Measurements from ENCODE around the gene CERS6. TPM values are rescaled to one million over a fixed set of nuclear protein-coding genes. Genes with fewer than 3 reads are reported as not detected.

The CERS6 gene
- total and polyA plus RNA-seq, 8 donors, result 18.8 to 24.5 (median 22.1) TPM

- Histone ChIP-seq H3K9me3 (no peaks in the 10 kb centered on the region), H3K27ac (no peak overlapping the region), H3K4me3 (no peak overlapping the region), H3K27me3 (no peaks in the 10 kb centered on the region), H3K36me3 (no peaks in the 10 kb centered on the region), H3K4me1 (no peaks in the 10 kb centered on the region)
- no peak for DNase-seq
- intact Hi-C loops (cut with DNase I), result no loop called here
- ATAC-seq, result no peak
- no peak for TF ChIP-seq CTCF (IDR thresholded peaks at IDR 0.05)
Measured at GRCh38 chr2:168666339-168666738, 210.3 kb downstream of the CERS6 start.

GRCh38 chr2:168667156-168667555, 211.1 kb downstream of the CERS6 start:
- intact Hi-C loops (cut with DNase I), result no loop called here
- H3K27ac ChIP-seq, result no peak overlapping the region
- no peaks in the 10 kb centered on the region for H3K36me3 ChIP-seq
- ATAC-seq (no peak), DNase-seq (no peak)
- no peak for TF ChIP-seq CTCF (IDR thresholded peaks at IDR 0.05)
- H3K9me3 ChIP-seq, result no peaks in the 10 kb centered on the region
- no peaks in the 10 kb centered on the region for H3K27me3 ChIP-seq
- no peak overlapping the region for H3K4me3 ChIP-seq
- H3K4me1 ChIP-seq, result no peaks in the 10 kb centered on the region

GRCh38 chr2:168669151-168669550, 213.1 kb downstream of the CERS6 start:
- H3K4me3 ChIP-seq, result no peak overlapping the region
- H3K36me3 ChIP-seq, result no peaks in the 10 kb centered on the region
- H3K9me3 ChIP-seq, result no peaks in the 10 kb centered on the region
- H3K4me1 ChIP-seq, result no peaks in the 10 kb centered on the region
- H3K27me3 ChIP-seq, result no peaks in the 10 kb centered on the region
- TF ChIP-seq CTCF (IDR thresholded peaks at IDR 0.05), result no peak
- no peak for DNase-seq
- no peak overlapping the region for H3K27ac ChIP-seq
- intact Hi-C loops (cut with DNase I), result no loop called here
- no peak for ATAC-seq

GRCh38 chr2:168670478-168670877, 214.4 kb downstream of the CERS6 start:
- H3K4me3 ChIP-seq, result no peak overlapping the region
- TF ChIP-seq CTCF (IDR thresholded peaks at IDR 0.05), result no peak

GRCh38 chr2:168671932-168672331, 215.9 kb downstream of the CERS6 start:
- no peaks in the 10 kb centered on the region for H3K4me1 ChIP-seq
- H3K4me3 ChIP-seq, result no peak overlapping the region
- intact Hi-C loops (cut with DNase I), result no loop called here
- ATAC-seq (no peak), DNase-seq (no peak)
- no peak for TF ChIP-seq CTCF (IDR thresholded peaks at IDR 0.05)
- no peaks in the 10 kb centered on the region for H3K27me3 ChIP-seq
- H3K36me3 ChIP-seq, result no peaks in the 10 kb centered on the region
- H3K27ac ChIP-seq, result no peak overlapping the region
- no peaks in the 10 kb centered on the region for H3K9me3 ChIP-seq

More at GRCh38 chr2:168670478-168670877, 214.4 kb downstream of the CERS6 start:
- intact Hi-C loops (cut with DNase I), result no loop called here
- Histone ChIP-seq H3K9me3 (no peaks in the 10 kb centered on the region), H3K27me3 (no peaks in the 10 kb centered on the region), H3K36me3 (no peaks in the 10 kb centered on the region), H3K27ac (no peak overlapping the region), H3K4me1 (no peaks in the 10 kb centered on the region)
- no peak for ATAC-seq
- no peak for DNase-seq
